WI38 (cell line): ENCODE data around the gene COG8.

ENCODE experiments used
- H3K4me3 ChIP-seq: 2 replicates; pipeline ENCODE4 v1.5.1; 2011; ENCODE audit warnings: low read depth, mild to moderate bottlenecking, control low read depth, low read length
- CTCF ChIP-seq: IDR thresholded peaks from 2 replicates; pipeline ENCODE4 v1.5.1; 2012; ENCODE audit warnings: low read depth, mild to moderate bottlenecking, control low read depth, low read length

The COG8 gene

GRCh38 chr16:69311533-69312387 is 27.6 kb downstream of the COG8 start:
- peak overlapping the region; percentile 85 for H3K4me3 ChIP-seq
- TF ChIP-seq CTCF = no peak

- H3K4me3 ChIP-seq = peak within 1 kb of the TSS; percentile 85
- peak; percentile 78 for TF ChIP-seq CTCF
Measured at GRCh38 chr16:69310653-69311532, 28.5 kb downstream of the COG8 start, which contains the start of gene VPS4A. Gene VPS4A (plus strand): TSS chr16:69311350. CDS start chr16:69311512, 162 bp downstream.

GRCh38 chr16:69309316-69309715 is 30.0 kb downstream of the COG8 start:
- TF ChIP-seq CTCF = no peak
- H3K4me3 ChIP-seq = no peak overlapping the region

GRCh38 chr16:69307856-69308255 is 31.5 kb downstream of the COG8 start:
- H3K4me3 ChIP-seq = no peak overlapping the region
- no peak for TF ChIP-seq CTCF

GRCh38 chr16:69307091-69307490 is 32.3 kb downstream of the COG8 start:
- TF ChIP-seq CTCF = no peak
- H3K4me3 ChIP-seq = no peak overlapping the region

- TF ChIP-seq CTCF = no peak
- no peak overlapping the region for H3K4me3 ChIP-seq
Measured at GRCh38 chr16:69306031-69306430, 33.3 kb downstream of the COG8 start.

- H3K4me3 ChIP-seq = no peak overlapping the region
- TF ChIP-seq CTCF = no peak
Measured at GRCh38 chr16:69302301-69302700, 37.1 kb downstream of the COG8 start.
